AG04449 (cell line): Measurements from ENCODE around the gene GID4.

Experiments
- CTCF ChIA-PET: fragments of 350-600 bp; formaldehyde crosslinking; extraction: SDS; loops from one replicate; lab custom pipeline; 2021; ENCODE audit warnings: antibody characterized with exemption; lab: Yijun Ruan, JAX
- POLR2A ChIA-PET: fragments of 400-600, 350-600 bp; formaldehyde crosslinking; extraction: SDS; loops from one replicate; lab custom pipeline; 2020; ENCODE audit warnings: antibody characterized with exemption, inconsistent platforms; lab: Yijun Ruan, JAX
- DNase-seq: peaks from one replicate; pipeline ENCODE4 v3.0.0-alpha.2; 2010; ENCODE audit warnings: low read depth, low spot score
- H3K4me3 ChIP-seq: 2 replicates; pipeline ENCODE4 v1.5.1; 2011; ENCODE audit warnings: low read depth, mild to moderate bottlenecking, control low read depth, low read length
- CTCF ChIP-seq: IDR thresholded peaks from one replicate; pipeline ENCODE4 v1.5.1; 2011; ENCODE audit warnings: mild to moderate bottlenecking, moderate library complexity, low read length, control low read depth, inconsistent platforms; ENCODE audit not compliant: insufficient read depth; ENCODE audit errors: missing control alignments

GID4 gene

GRCh38 chr17:18014006-18014405, 25.2 kb upstream of the GID4 start:
- no peak for DNase-seq
- CTCF ChIA-PET, result interaction anchor here (0.6 to 1.5 kb wide), 5 partner anchors 10 to 193 kb away, joined by 3 to 4 read pairs (median 3); no protein-coding TSS in a partner anchor
- TF ChIP-seq CTCF, result no peak
- POLR2A ChIA-PET, result no interaction called here
- H3K4me3 ChIP-seq, result no peak overlapping the region

GRCh38 chr17:18015593-18015992, 23.6 kb upstream of the GID4 start:
- ChIA-PET POLR2A (no interaction called here), CTCF (interaction anchor here (1.1 to 1.7 kb wide), 3 partner anchors 10 to 18 kb away, joined by 3 read pairs; no protein-coding TSS in a partner anchor)
- no peak for DNase-seq
- no peak for TF ChIP-seq CTCF
- H3K4me3 ChIP-seq, result no peak overlapping the region

GRCh38 chr17:18016426-18016825, 22.8 kb upstream of the GID4 start:
- no peak for TF ChIP-seq CTCF
- ChIA-PET POLR2A (no interaction called here), CTCF (interaction anchor here (1.1 to 1.7 kb wide), 4 partner anchors 9 to 97 kb away, joined by 3 read pairs; no protein-coding TSS in a partner anchor)
- no peak overlapping the region for H3K4me3 ChIP-seq
- DNase-seq, result no peak

GRCh38 chr17:18017958-18018357, 21.2 kb upstream of the GID4 start:
- H3K4me3 ChIP-seq, result no peak overlapping the region
- POLR2A ChIA-PET, result no interaction called here
- DNase-seq, result no peak
- CTCF ChIA-PET, result interaction anchor here (1.0 kb wide), 1 partner anchor 16 kb away, joined by 8 read pairs; no protein-coding TSS in a partner anchor
- TF ChIP-seq CTCF, result no peak

GRCh38 chr17:18018411-18018921, 20.7 kb upstream of the GID4 start:
- no peak for TF ChIP-seq CTCF
- ChIA-PET POLR2A (no interaction called here), CTCF (interaction anchor here (1.0 kb wide), 1 partner anchor 15 kb away, joined by 8 read pairs; no protein-coding TSS in a partner anchor)
- H3K4me3 ChIP-seq, result no peak overlapping the region
- DNase-seq, result no peak

GRCh38 chr17:18019838-18020154, 19.4 kb upstream of the GID4 start:
- no peak for TF ChIP-seq CTCF

More at GRCh38 chr17:18019838-18020154, 19.4 kb upstream of the GID4 start:
- no peak for DNase-seq
- POLR2A ChIA-PET, result no interaction called here
- CTCF ChIA-PET, result interaction anchor here (1.0 kb wide), 2 partner anchors 13 to 16 kb away, joined by 3 to 5 read pairs; no protein-coding TSS in a partner anchor
- no peak overlapping the region for H3K4me3 ChIP-seq
